Neural progenitor cell (in vitro differentiated cells): ENCODE measurements around the gene NUP50.
"Not testable (repeated sequence)": the region's sequence is repeated elsewhere in the genome, so short reads cannot be mapped to it uniquely, and the experiment has no call there.

ENCODE experiments used
- EZH2 ChIP-seq: fragments of 200-600 bp; sonication (generic); IDR thresholded peaks from 2 replicates; pipeline ENCODE4 v1.6.1; 2017; ENCODE audit warnings: antibody characterized with exemption, mild to moderate bottlenecking, moderate library complexity
- TF ChIP-seq, protein P1 (sequence below): fragments of 200-600 bp; sonication (generic); IDR thresholded peaks from 2 replicates; pipeline ENCODE4 v1.5.1; 2017; ENCODE audit warnings: antibody characterized with exemption, mild to moderate bottlenecking

GRCh38 chr22:45191746-45192145, 28.0 kb downstream of the NUP50 start:
- not testable (repeated sequence) for TF ChIP-seq EZH2
- TF ChIP-seq, protein P1, sequence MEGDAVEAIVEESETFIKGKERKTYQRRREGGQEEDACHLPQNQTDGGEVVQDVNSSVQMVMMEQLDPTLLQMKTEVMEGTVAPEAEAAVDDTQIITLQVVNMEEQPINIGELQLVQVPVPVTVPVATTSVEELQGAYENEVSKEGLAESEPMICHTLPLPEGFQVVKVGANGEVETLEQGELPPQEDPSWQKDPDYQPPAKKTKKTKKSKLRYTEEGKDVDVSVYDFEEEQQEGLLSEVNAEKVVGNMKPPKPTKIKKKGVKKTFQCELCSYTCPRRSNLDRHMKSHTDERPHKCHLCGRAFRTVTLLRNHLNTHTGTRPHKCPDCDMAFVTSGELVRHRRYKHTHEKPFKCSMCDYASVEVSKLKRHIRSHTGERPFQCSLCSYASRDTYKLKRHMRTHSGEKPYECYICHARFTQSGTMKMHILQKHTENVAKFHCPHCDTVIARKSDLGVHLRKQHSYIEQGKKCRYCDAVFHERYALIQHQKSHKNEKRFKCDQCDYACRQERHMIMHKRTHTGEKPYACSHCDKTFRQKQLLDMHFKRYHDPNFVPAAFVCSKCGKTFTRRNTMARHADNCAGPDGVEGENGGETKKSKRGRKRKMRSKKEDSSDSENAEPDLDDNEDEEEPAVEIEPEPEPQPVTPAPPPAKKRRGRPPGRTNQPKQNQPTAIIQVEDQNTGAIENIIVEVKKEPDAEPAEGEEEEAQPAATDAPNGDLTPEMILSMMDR: not testable (repeated sequence)
